GM12865 (cell line): Measurements from ENCODE around the gene APCDD1L.
"Not testable (repeated sequence)": the region's sequence is repeated elsewhere in the genome, so short reads cannot be mapped to it uniquely, and the experiment has no call there.

Experiments used
- DNase-seq: peaks from one replicate; pipeline ENCODE4 v3.0.0; 2010; ENCODE audit warnings: low read depth
- H3K4me3 ChIP-seq: 2 replicates; pipeline ENCODE4 v1.5.1; 2011; ENCODE audit warnings: mild to moderate bottlenecking, low read depth, low read length, control low read depth
- TF ChIP-seq, protein P1 (sequence below): IDR thresholded peaks from 2 replicates; pipeline ENCODE4 v1.5.1; 2011; ENCODE audit warnings: low read length, control low read depth, low read depth, inconsistent platforms; ENCODE audit not compliant: insufficient read depth; ENCODE audit errors: missing control alignments

Gene APCDD1L

DNA sequence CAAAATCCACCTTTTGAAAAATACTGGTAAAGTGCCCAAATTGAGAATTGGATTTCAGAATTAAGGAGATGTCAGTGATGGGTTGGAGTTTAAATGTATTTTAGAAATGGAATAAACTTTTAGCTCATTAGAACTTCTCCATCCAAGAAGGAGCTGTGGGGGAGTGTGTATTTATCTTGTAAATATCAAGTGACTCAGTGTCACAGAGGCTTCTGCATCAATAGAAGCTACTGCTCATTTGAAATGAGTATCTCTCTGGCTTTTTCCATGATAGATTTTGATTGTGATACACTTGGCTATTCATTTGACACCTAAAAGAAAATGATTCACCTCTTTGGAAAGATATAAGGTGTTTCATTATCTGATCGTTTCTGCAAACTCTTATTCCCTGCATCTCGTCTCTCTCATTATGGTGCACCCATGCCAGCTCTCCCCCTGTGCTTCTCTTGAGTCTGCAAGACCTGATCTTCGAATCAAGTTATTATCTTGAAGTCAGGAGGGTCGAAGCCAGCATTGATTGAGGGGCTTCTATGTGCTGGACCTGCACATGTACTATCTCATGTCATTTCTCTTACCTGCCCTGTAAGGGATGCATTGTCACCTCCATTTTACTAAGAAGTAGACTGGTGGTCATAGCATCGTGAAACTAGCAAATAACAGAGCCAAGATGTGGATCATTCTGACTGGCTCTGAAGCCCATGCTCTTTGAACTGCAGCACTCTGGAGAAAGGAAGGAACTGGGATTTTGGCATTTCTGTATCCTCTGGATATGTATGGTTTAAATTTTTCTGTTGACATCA lies 96.0 kb downstream of the APCDD1L start:
- H3K4me3 ChIP-seq, result no peak overlapping the region
- DNase-seq, result no peak
- TF ChIP-seq, protein P1, sequence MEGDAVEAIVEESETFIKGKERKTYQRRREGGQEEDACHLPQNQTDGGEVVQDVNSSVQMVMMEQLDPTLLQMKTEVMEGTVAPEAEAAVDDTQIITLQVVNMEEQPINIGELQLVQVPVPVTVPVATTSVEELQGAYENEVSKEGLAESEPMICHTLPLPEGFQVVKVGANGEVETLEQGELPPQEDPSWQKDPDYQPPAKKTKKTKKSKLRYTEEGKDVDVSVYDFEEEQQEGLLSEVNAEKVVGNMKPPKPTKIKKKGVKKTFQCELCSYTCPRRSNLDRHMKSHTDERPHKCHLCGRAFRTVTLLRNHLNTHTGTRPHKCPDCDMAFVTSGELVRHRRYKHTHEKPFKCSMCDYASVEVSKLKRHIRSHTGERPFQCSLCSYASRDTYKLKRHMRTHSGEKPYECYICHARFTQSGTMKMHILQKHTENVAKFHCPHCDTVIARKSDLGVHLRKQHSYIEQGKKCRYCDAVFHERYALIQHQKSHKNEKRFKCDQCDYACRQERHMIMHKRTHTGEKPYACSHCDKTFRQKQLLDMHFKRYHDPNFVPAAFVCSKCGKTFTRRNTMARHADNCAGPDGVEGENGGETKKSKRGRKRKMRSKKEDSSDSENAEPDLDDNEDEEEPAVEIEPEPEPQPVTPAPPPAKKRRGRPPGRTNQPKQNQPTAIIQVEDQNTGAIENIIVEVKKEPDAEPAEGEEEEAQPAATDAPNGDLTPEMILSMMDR, result no peak

- DNase-seq, result no peak
- no peak overlapping the region for H3K4me3 ChIP-seq
- TF ChIP-seq, protein P1, result no peak
Measured at GRCh38 chr20:58417438-58417837, 97.8 kb downstream of the APCDD1L start.

DNA sequence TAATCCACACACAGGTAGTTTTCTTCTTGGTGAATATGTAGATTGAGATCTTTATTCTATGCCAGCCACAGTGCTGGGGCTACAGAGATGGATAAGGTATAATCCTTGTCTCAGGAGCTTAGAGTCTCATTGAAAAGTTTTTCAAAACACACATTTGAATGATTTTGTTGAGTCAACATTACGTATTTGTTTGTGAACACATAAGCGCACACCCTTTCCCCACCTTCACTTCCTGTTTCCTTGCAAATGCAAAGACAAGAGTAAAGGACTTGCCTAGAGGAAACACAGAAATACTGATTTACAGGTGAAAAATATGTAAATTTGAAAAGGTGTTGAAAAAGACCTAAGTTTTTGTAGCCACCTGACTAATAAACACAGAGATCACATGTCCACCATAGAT lies 98.4 kb downstream of the APCDD1L start:
- TF ChIP-seq, protein P1, result no peak
- H3K4me3 ChIP-seq, result no peak overlapping the region
- no peak for DNase-seq

DNA sequence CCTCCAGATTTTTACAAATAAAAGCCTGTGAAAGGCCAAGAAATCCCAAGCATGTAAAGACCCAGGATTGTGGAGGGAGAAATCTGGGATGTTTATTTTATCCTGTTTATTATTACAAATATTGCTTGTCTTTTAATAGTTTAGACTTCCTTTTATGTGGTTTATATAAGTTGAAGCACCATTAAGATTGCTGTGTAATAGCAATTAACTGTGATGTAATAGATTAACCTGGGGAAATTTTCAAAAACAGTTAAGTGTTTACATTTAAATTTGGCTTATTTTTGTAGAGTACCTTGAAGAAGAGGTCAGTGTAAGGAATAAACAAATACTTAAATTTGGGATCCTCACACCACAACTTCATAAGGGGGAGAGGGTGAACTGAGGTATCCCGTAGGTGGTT lies 99.1 kb downstream of the APCDD1L start:
- TF ChIP-seq, protein P1, result no peak
- DNase-seq, result no peak
- no peak overlapping the region for H3K4me3 ChIP-seq

- not testable (repeated sequence) for DNase-seq, H3K4me3 ChIP-seq
Measured at GRCh38 chr20:58414786-58415185, 100.4 kb downstream of the APCDD1L start.

DNA sequence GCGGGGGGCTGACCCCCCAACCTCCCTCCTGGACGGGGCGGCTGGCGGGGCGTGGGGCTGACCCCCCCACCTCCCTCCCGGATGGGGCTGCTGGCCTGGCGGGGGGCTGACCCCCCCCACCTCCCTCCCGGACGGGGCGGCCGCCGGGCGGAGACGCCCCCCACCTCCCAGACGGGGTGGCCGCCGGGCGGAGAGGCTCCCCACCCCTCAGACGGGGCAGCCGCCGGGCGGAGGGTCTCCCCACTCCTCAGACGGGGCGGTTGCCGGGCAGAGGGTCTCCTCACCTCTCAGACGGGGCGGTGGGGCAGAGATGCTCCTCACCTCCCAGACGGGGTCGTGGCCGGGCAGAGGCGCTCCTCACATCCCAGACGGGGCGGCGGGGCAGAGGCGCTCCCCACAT lies 101.0 kb downstream of the APCDD1L start:
- H3K4me3 ChIP-seq, DNase-seq: not testable (repeated sequence)
